BE2C (cell line): ENCODE data around the gene MAN1C1.

ENCODE experiments used
- DNase-seq: peaks from one replicate; pipeline ENCODE4 v3.0.0-alpha.2; 2020
- H3K27me3 ChIP-seq: fragments of 250-450 bp; sonication (Bioruptor Pico); 2 replicates; pipeline ENCODE4 v1.5.1; 2020; ENCODE audit warnings: mild to moderate bottlenecking
- H3K36me3 ChIP-seq: fragments of 250-450 bp; sonication (Bioruptor Pico); 2 replicates; pipeline ENCODE4 v1.5.1; 2020; ENCODE audit warnings: mild to moderate bottlenecking
- H3K4me1 ChIP-seq: fragments of 250-450 bp; sonication (Bioruptor Pico); 2 replicates; pipeline ENCODE4 v1.5.1; 2020
- H3K4me3 ChIP-seq: 2 replicates; pipeline ENCODE4 v1.5.1; 2011; ENCODE audit warnings: low read depth, low read length
- H3K9me3 ChIP-seq: fragments of 250-450 bp; sonication (Bioruptor Pico); 2 replicates; pipeline ENCODE4 v1.5.1; 2020
- CTCF ChIP-seq: IDR thresholded peaks from 2 replicates; pipeline ENCODE4 v1.5.1; 2012; ENCODE audit warnings: mild to moderate bottlenecking, low read depth, low read length

The MAN1C1 gene

GRCh38 chr1:25685938-25686665 is 69.5 kb downstream of the MAN1C1 start:
- no peaks in the 10 kb centered on the region for H3K9me3 ChIP-seq
- H3K36me3 ChIP-seq: no peaks in the 10 kb centered on the region
- no peak for TF ChIP-seq CTCF
- DNase-seq: no peak
- H3K27me3 ChIP-seq: no peaks in the 10 kb centered on the region
- peaks cover 3% of the 10 kb centered on the region; the same call in 1 of the 2 replicates for H3K4me1 ChIP-seq
- no peak overlapping the region for H3K4me3 ChIP-seq

- Histone ChIP-seq H3K9me3 (no peaks in the 10 kb centered on the region), H3K4me3 (no peak overlapping the region), H3K4me1 (peaks cover 3% of the 10 kb centered on the region; the same call in 1 of the 2 replicates), H3K27me3 (no peaks in the 10 kb centered on the region), H3K36me3 (no peaks in the 10 kb centered on the region)
- TF ChIP-seq CTCF: no peak
- no peak for DNase-seq
Observed at GRCh38 chr1:25687221-25688017, 70.8 kb downstream of the MAN1C1 start.

GRCh38 chr1:25688390-25689119 is 72.0 kb downstream of the MAN1C1 start:
- peaks cover 3% of the 10 kb centered on the region; the same call in 1 of the 2 replicates for H3K4me1 ChIP-seq
- H3K27me3 ChIP-seq: no peaks in the 10 kb centered on the region
- H3K36me3 ChIP-seq: no peaks in the 10 kb centered on the region
- peak; percentile 54 for DNase-seq
- TF ChIP-seq CTCF: no peak
- no peak overlapping the region for H3K4me3 ChIP-seq
- no peaks in the 10 kb centered on the region for H3K9me3 ChIP-seq

- no peak overlapping the region for H3K4me3 ChIP-seq
- H3K27me3 ChIP-seq: no peaks in the 10 kb centered on the region
- no peaks in the 10 kb centered on the region for H3K36me3 ChIP-seq
- DNase-seq: no peak
- H3K4me1 ChIP-seq: peaks cover 3% of the 10 kb centered on the region; the same call in 1 of the 2 replicates
- H3K9me3 ChIP-seq: no peaks in the 10 kb centered on the region
- TF ChIP-seq CTCF: no peak
Observed at GRCh38 chr1:25689686-25690381, 73.2 kb downstream of the MAN1C1 start.

- Histone ChIP-seq H3K9me3 (no peaks in the 10 kb centered on the region), H3K4me3 (no peak overlapping the region), H3K4me1 (peaks cover 3% of the 10 kb centered on the region; the same call in 1 of the 2 replicates), H3K36me3 (no peaks in the 10 kb centered on the region), H3K27me3 (no peaks in the 10 kb centered on the region)
- no peak for TF ChIP-seq CTCF
- no peak for DNase-seq
Observed at GRCh38 chr1:25690396-25690956, 73.9 kb downstream of the MAN1C1 start.
